ENCODE results near the gene EAPP. TPM values are rescaled to one million over a fixed set of nuclear protein-coding genes. Genes with fewer than 3 reads are reported as not detected.

Gene EAPP
- total RNA-seq, 3 donors from 2014 or later (not counting 1 experiment from before 2014, with no cell fraction given): 70.5 to 96.6 (median 76.1) TPM

- Histone ChIP-seq H3K9me3 (ENCODE audit: control insufficient read depth, insufficient read depth, low read length) (no peaks in the 10 kb centered on the region), H3K27ac (ENCODE audit: low read length) (no peak overlapping the region), H3K4me1 (ENCODE audit: control insufficient read depth, insufficient read depth, low read length) (no peaks in the 10 kb centered on the region), H3K4me3 (ENCODE audit: low read length) (no peak overlapping the region), H3K27me3 (ENCODE audit: control insufficient read depth, insufficient read depth, low read length) (no peaks in the 10 kb centered on the region), H3K36me3 (ENCODE audit: control insufficient read depth, insufficient read depth, low read length) (peaks cover 47% of the 10 kb centered on the region)
- ATAC-seq: no peak
- 100% methylated on average over 1 of the region's 5 CpGs for WGBS (ENCODE audit: insufficient coverage)
- intact Hi-C loops (cut with micrococcal nuclease): no loop called here
- no peak for TF ChIP-seq CTCF (IDR thresholded peaks at IDR 0.05)
- H3K27ac Mint-ChIP-seq: peak overlapping the region in 1 of 2 donors; percentile 18
- H3K4me1 Mint-ChIP-seq: no peaks in the 10 kb centered on the region
- no peak for DNase-seq
- no peaks in the 10 kb centered on the region for H3K27me3 Mint-ChIP-seq (ENCODE audit: low read depth in 2 of 2)
- no peaks in the 10 kb centered on the region for H3K9me3 Mint-ChIP-seq
- H3K4me3 Mint-ChIP-seq: no peak overlapping the region
- H3K36me3 Mint-ChIP-seq: no peaks in the 10 kb centered on the region
Measured at GRCh38 chr14:34580381-34580780, 40.9 kb upstream of the EAPP start.

DNA sequence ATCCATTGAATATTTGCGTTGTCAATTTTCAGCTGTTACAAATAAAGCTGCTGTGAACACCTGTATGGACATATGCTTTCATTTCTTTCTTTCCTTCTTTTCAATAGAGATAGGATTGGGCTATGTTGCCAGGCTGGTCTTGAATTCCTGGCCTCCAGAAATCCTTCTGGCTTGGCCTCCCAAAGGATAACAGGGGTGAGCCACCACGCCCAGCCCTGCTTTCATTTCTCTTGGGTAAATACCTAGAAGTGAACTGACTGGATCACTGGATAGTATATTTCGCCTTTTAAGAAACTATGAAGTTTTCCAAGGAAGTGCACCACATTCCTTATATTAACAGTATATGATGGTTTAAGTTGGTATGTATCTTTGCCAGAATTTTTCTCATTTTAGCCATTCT lies 32.3 kb upstream of the EAPP start:
- no peaks in the 10 kb centered on the region for H3K9me3 ChIP-seq (ENCODE audit: control insufficient read depth, insufficient read depth, low read length)
- no peaks in the 10 kb centered on the region for H3K4me1 ChIP-seq (ENCODE audit: control insufficient read depth, insufficient read depth, low read length)
- no peak overlapping the region for H3K27ac Mint-ChIP-seq
- 93% methylated on average over 2 of the region's 3 CpGs for WGBS (ENCODE audit: insufficient coverage)
- intact Hi-C loops (cut with micrococcal nuclease): no loop called here
- no peaks in the 10 kb centered on the region for H3K9me3 Mint-ChIP-seq
- no peaks in the 10 kb centered on the region for H3K36me3 Mint-ChIP-seq
- H3K4me3 Mint-ChIP-seq: no peak overlapping the region
- no peak for DNase-seq
- no peaks in the 10 kb centered on the region for H3K4me1 Mint-ChIP-seq
- no peaks in the 10 kb centered on the region for H3K27me3 Mint-ChIP-seq (ENCODE audit: low read depth in 2 of 2)
- no peak for ATAC-seq
- no peak for TF ChIP-seq CTCF (IDR thresholded peaks at IDR 0.05)
- H3K36me3 ChIP-seq (ENCODE audit: control insufficient read depth, insufficient read depth, low read length): peaks cover 53% of the 10 kb centered on the region
- no peak overlapping the region for H3K4me3 ChIP-seq (ENCODE audit: low read length)
- H3K27ac ChIP-seq (ENCODE audit: low read length): no peak overlapping the region
- H3K27me3 ChIP-seq (ENCODE audit: control insufficient read depth, insufficient read depth, low read length): no peaks in the 10 kb centered on the region

DNA sequence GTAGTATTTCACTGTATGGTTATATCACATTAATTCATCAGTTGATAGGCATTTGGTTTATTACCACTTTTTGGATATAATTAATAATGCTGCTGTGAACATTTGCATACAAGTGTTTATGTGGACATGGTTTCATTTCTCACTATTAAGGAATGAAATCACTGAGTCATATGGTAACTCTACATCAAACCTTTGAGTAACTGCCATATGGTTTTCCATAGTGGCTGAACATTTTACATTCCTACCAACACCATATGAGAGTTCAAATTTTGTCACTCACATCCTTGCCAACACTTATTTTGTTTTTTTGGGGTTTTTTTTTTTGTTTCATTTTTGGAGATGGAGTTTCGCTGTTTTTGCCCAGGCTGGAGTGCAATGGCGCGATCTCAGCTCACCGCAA lies 30.2 kb upstream of the EAPP start:
- no peak overlapping the region for H3K27ac Mint-ChIP-seq
- ATAC-seq (no peak), DNase-seq (no peak)
- intact Hi-C loops (cut with micrococcal nuclease): no loop called here
- H3K4me1 Mint-ChIP-seq: no peaks in the 10 kb centered on the region
- Histone ChIP-seq H3K36me3 (ENCODE audit: control insufficient read depth, insufficient read depth, low read length) (peaks cover 63% of the 10 kb centered on the region), H3K27me3 (ENCODE audit: control insufficient read depth, insufficient read depth, low read length) (no peaks in the 10 kb centered on the region), H3K9me3 (ENCODE audit: control insufficient read depth, insufficient read depth, low read length) (no peaks in the 10 kb centered on the region), H3K27ac (ENCODE audit: low read length) (no peak overlapping the region), H3K4me3 (ENCODE audit: low read length) (no peak overlapping the region), H3K4me1 (ENCODE audit: control insufficient read depth, insufficient read depth, low read length) (no peaks in the 10 kb centered on the region)
- no peaks in the 10 kb centered on the region for H3K9me3 Mint-ChIP-seq
- H3K36me3 Mint-ChIP-seq: no peaks in the 10 kb centered on the region
- no peaks in the 10 kb centered on the region for H3K27me3 Mint-ChIP-seq (ENCODE audit: low read depth in 2 of 2)
- 98% methylated on average over 4 of the region's 4 CpGs for WGBS (ENCODE audit: insufficient coverage)
- H3K4me3 Mint-ChIP-seq: no peak overlapping the region
- no peak for TF ChIP-seq CTCF (IDR thresholded peaks at IDR 0.05)

- peaks cover 65% of the 10 kb centered on the region for H3K36me3 ChIP-seq (ENCODE audit: control insufficient read depth, insufficient read depth, low read length)
- 98% methylated on average over 13 of the region's 13 CpGs for WGBS (ENCODE audit: insufficient coverage)
Measured at GRCh38 chr14:34568803-34569202, 29.3 kb upstream of the EAPP start.

More at GRCh38 chr14:34568803-34569202, 29.3 kb upstream of the EAPP start:
- Histone ChIP-seq H3K27me3 (ENCODE audit: control insufficient read depth, insufficient read depth, low read length) (no peaks in the 10 kb centered on the region), H3K4me1 (ENCODE audit: control insufficient read depth, insufficient read depth, low read length) (no peaks in the 10 kb centered on the region), H3K4me3 (ENCODE audit: low read length) (no peak overlapping the region), H3K27ac (ENCODE audit: low read length) (no peak overlapping the region), H3K9me3 (ENCODE audit: control insufficient read depth, insufficient read depth, low read length) (no peaks in the 10 kb centered on the region)
- Mint-ChIP-seq H3K36me3 (no peaks in the 10 kb centered on the region), H3K4me1 (no peaks in the 10 kb centered on the region), H3K27ac (no peak overlapping the region), H3K9me3 (no peaks in the 10 kb centered on the region), H3K27me3 (ENCODE audit: low read depth in 2 of 2) (no peaks in the 10 kb centered on the region), H3K4me3 (no peak overlapping the region)
- TF ChIP-seq CTCF (IDR thresholded peaks at IDR 0.05): no peak
- ATAC-seq (no peak), DNase-seq (no peak)
- intact Hi-C loops (cut with micrococcal nuclease): no loop called here
